Activated T-cell treated with anti-CD3 and anti-CD28 coated beads, Interleukin-2, amount 50 U/mL, for 4 hours (primary cell): ENCODE data around the gene HORMAD2. TPM values are rescaled to one million over a fixed set of nuclear protein-coding genes. Genes with fewer than 3 reads are reported as not detected.

Source experiments
- ATAC-seq, 2 donors: fragments of 200-7000 bp; cut with Tn5 transposase; one replicate each; pipeline ENCODE4 v1.10.0; 2021
- DNase-seq: peaks from one replicate; pipeline ENCODE4 v3.0.0-alpha.2; 2020
- H3K27me3 Mint-ChIP-seq: one replicate; pipeline ENCODE4 v1.8.0; 2021; ENCODE audit warnings: low read depth, mixed read lengths
- H3K36me3 Mint-ChIP-seq: one replicate; pipeline ENCODE4 v1.8.0; 2022; ENCODE audit warnings: mixed read lengths; ENCODE audit not compliant: insufficient read depth
- H3K4me1 Mint-ChIP-seq: one replicate; pipeline ENCODE4 v1.8.0; 2021; ENCODE audit warnings: low read depth, mixed read lengths
- H3K4me3 Mint-ChIP-seq: one replicate; pipeline ENCODE4 v1.8.0; 2021; ENCODE audit warnings: mild to moderate bottlenecking, moderate library complexity, mixed read lengths
- H3K9me3 Mint-ChIP-seq: one replicate; pipeline ENCODE4 v1.8.0; 2021; ENCODE audit warnings: mixed read lengths
- total RNA-seq, 3 donors: library from RNA; stranded (reverse); gene quantifications; one replicate each; pipeline ENCODE4 v1.2.1, GENCODE V29; 2021

HORMAD2 gene
- total RNA-seq, 3 donors from 2014 or later: not detected

DNA sequence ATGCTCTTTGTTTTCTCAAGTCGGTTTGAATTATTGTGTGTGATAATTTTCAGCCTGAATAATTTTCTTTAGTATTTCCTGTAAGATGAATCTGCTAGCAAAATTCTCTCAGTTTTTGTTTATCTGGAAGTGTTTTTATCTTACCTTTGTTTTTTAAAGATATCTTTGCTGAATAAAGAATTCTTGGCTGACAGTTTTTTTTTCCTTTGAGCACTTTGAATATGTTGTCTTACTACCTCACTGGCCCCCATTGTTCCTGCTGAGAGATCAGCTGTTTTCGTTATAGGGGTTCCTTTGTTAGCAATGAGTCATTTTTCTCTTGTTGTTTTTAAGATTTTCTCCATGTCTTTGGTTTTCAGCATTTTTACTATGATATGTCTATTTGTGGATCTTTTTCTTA lies 63.0 kb downstream of the HORMAD2 start:
- no peaks in the 10 kb centered on the region for H3K27me3 Mint-ChIP-seq
- no peaks in the 10 kb centered on the region for H3K4me1 Mint-ChIP-seq
- ATAC-seq (no peak), DNase-seq (no peak)
- peaks cover 16% of the 10 kb centered on the region for H3K9me3 Mint-ChIP-seq
- H3K36me3 Mint-ChIP-seq: no peaks in the 10 kb centered on the region
- H3K4me3 Mint-ChIP-seq: no peak overlapping the region

GRCh38 chr22:30144391-30144790 lies 64.1 kb downstream of the HORMAD2 start:
- Mint-ChIP-seq H3K4me1 (no peaks in the 10 kb centered on the region), H3K27me3 (no peaks in the 10 kb centered on the region), H3K36me3 (no peaks in the 10 kb centered on the region), H3K4me3 (no peak overlapping the region), H3K9me3 (peaks cover 17% of the 10 kb centered on the region)
- ATAC-seq: no peak
- no peak for DNase-seq

DNA sequence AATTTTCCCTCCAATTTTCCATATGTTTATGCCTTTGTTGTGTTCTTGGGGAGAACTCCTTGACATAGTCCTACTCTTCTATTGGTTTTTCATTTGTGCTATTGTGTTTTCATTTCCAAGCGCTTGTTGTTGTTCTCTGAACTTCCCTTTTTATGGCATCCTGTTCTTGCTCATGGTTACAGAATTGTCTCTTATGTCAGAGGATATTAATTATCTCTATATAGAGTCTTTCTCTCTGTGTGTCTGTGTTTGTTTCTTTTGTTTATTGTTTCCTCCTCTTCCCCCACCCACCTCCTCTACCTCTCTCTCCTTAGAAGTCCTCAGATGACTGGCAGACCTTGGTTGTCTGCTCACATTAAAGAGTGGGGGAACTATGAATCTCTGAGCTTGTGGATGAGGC lies 69.9 kb downstream of the HORMAD2 start:
- Mint-ChIP-seq H3K9me3 (peaks cover 8% of the 10 kb centered on the region), H3K4me3 (no peak overlapping the region), H3K36me3 (peaks cover 2% of the 10 kb centered on the region), H3K4me1 (peaks cover 2% of the 10 kb centered on the region), H3K27me3 (no peaks in the 10 kb centered on the region)
- no peak for ATAC-seq
- no peak for DNase-seq

- ATAC-seq (no peak), DNase-seq (no peak)
- Mint-ChIP-seq H3K36me3 (no peaks in the 10 kb centered on the region), H3K9me3 (no peaks in the 10 kb centered on the region), H3K4me3 (no peak overlapping the region), H3K27me3 (no peaks in the 10 kb centered on the region), H3K4me1 (peaks cover 34% of the 10 kb centered on the region)
These were observed 78.0 kb downstream of the HORMAD2 start for GRCh38 chr22:30158277-30158676.

GRCh38 chr22:30158744-30159500 lies 78.7 kb downstream of the HORMAD2 start:
- Mint-ChIP-seq H3K27me3 (no peaks in the 10 kb centered on the region), H3K4me3 (peak overlapping the region; percentile 53), H3K36me3 (no peaks in the 10 kb centered on the region), H3K9me3 (no peaks in the 10 kb centered on the region), H3K4me1 (peaks cover 34% of the 10 kb centered on the region)
- ATAC-seq: peak; percentile 40 to 49
- DNase-seq: no peak

DNA sequence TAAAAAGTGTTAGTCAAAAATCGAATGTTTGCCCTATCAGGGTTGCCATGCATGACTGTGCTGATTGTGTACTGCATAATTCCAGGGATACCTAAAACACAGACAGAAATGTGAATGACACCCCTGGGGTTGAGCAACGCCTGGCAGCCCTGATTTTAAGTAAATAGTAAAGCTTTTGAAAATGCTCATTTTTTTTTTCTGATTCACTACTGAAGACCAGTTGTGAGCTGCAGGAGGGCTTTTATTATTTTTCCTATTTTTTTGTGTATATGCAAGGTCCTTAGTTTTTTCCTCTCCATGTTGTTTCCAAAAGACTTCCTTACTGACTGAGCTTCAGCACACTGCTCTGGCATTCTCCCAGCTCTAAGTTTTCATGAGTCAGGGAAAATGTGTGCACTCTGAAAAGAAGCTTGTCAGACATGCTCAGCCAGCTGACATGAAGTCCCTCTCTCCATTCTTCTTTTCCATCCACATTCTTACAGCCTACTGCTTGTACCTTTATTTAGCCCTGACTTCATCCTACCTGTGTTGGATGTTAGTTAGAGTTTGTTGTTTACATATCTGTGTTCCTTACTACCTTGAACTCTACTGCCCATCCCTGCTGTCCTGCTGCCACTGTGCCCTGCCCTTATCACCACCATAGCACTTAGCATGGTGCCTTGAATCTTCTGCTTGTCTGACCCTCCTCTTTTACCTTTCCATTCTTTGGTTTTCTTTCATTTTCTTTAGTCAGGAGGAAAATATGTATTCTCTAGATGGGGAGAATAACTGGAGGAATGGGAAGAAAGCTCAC lies 79.5 kb downstream of the HORMAD2 start:
- ATAC-seq (no peak), DNase-seq (no peak)
- no peaks in the 10 kb centered on the region for H3K27me3 Mint-ChIP-seq
- H3K4me1 Mint-ChIP-seq: peaks cover 34% of the 10 kb centered on the region
- H3K36me3 Mint-ChIP-seq: no peaks in the 10 kb centered on the region
- no peaks in the 10 kb centered on the region for H3K9me3 Mint-ChIP-seq
- H3K4me3 Mint-ChIP-seq: no peak overlapping the region

- no peaks in the 10 kb centered on the region for H3K9me3 Mint-ChIP-seq
- ATAC-seq (peak in 1 of 2 donors; percentile 36), DNase-seq (no peak)
- H3K4me3 Mint-ChIP-seq: no peak overlapping the region
- H3K27me3 Mint-ChIP-seq: no peaks in the 10 kb centered on the region
- H3K4me1 Mint-ChIP-seq: peaks cover 31% of the 10 kb centered on the region
- no peaks in the 10 kb centered on the region for H3K36me3 Mint-ChIP-seq
These were observed 80.8 kb downstream of the HORMAD2 start for GRCh38 chr22:30161051-30161469.

DNA sequence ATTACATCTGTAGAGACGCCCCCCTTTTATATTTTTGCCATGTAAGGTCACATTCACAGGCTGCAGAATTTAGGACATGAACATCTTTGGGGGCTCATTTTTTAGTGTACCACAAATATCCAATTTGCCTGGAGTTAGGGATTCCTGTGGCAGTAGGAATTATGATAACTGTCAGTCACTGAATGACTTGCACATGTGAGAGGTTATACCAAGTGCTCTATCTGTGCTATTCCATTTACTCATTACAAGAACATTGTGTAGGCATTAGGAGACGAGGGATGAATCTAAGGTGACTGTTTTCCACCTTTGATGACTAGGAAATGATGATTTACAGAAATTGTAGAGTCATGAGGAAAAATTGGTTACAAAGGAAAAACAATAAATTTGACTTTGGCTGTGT lies 87.0 kb downstream of the HORMAD2 start:
- no peaks in the 10 kb centered on the region for H3K9me3 Mint-ChIP-seq
- DNase-seq (no peak), ATAC-seq (peak; percentile 85)
- no peaks in the 10 kb centered on the region for H3K4me1 Mint-ChIP-seq
- no peaks in the 10 kb centered on the region for H3K36me3 Mint-ChIP-seq
- no peaks in the 10 kb centered on the region for H3K27me3 Mint-ChIP-seq
- H3K4me3 Mint-ChIP-seq: peak overlapping the region; percentile 55

DNA sequence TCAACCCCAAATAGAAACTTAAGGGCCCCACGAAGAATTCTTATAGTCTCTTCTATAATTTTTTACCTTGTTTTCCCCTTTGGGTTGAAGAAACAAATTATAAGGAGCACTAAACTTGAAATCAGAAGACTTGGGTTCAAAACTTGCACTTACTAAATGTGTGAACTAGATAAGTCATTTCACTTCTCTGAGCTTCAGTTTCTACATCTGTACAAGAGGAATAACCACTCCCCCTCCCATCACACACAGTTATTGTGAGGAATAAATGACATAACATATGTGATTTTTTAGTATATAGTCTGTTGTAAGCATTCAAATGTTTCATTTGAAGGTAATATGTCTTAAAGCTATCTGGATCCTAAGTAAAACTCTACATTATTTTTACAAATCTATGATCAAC lies 87.5 kb downstream of the HORMAD2 start:
- H3K4me3 Mint-ChIP-seq: no peak overlapping the region

GRCh38 chr22:30169002-30169401 lies 88.7 kb downstream of the HORMAD2 start:
- ATAC-seq (peak in 1 of 2 donors; percentile 56), DNase-seq (no peak)
- Mint-ChIP-seq H3K27me3 (no peaks in the 10 kb centered on the region), H3K4me3 (no peak overlapping the region), H3K9me3 (no peaks in the 10 kb centered on the region), H3K4me1 (no peaks in the 10 kb centered on the region), H3K36me3 (no peaks in the 10 kb centered on the region)

More for the DNA sequence above, 87.5 kb downstream of the HORMAD2 start:
- H3K27me3 Mint-ChIP-seq: no peaks in the 10 kb centered on the region
- ATAC-seq (peak; percentile 61 to 72), DNase-seq (no peak)
- no peaks in the 10 kb centered on the region for H3K9me3 Mint-ChIP-seq
- no peaks in the 10 kb centered on the region for H3K36me3 Mint-ChIP-seq
- H3K4me1 Mint-ChIP-seq: no peaks in the 10 kb centered on the region

DNA sequence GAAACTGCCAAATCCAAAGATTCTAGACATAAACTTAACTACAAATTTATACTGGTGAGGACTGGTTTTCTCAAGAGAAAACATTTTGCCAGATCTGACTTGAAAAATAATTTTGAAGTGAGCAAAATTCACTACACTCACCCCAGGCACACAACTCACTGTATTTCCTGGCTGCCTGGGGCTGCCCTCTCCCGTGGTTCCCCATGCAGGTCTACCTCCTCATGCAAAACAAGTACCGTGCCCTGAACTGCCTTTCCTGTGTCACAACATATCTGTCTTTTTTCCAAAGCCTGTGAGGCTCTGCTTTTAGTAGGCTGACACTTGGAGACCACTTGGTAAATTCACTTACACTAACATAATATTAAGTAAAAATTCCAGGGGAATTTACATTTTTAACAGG lies 89.9 kb downstream of the HORMAD2 start:
- no peaks in the 10 kb centered on the region for H3K27me3 Mint-ChIP-seq
- H3K36me3 Mint-ChIP-seq: no peaks in the 10 kb centered on the region
- DNase-seq (no peak), ATAC-seq (no peak)
- no peak overlapping the region for H3K4me3 Mint-ChIP-seq
- no peaks in the 10 kb centered on the region for H3K9me3 Mint-ChIP-seq
- H3K4me1 Mint-ChIP-seq: peaks cover 2% of the 10 kb centered on the region

GRCh38 chr22:30171008-30171407 lies 90.7 kb downstream of the HORMAD2 start:
- Mint-ChIP-seq H3K4me3 (no peak overlapping the region), H3K4me1 (peaks cover 8% of the 10 kb centered on the region), H3K36me3 (no peaks in the 10 kb centered on the region), H3K9me3 (no peaks in the 10 kb centered on the region), H3K27me3 (no peaks in the 10 kb centered on the region)
- ATAC-seq: no peak
- no peak for DNase-seq

GRCh38 chr22:30175690-30176288 lies 95.5 kb downstream of the HORMAD2 start:
- H3K4me3 Mint-ChIP-seq: no peak overlapping the region

GRCh38 chr22:30176431-30176830 lies 96.2 kb downstream of the HORMAD2 start:
- no peak overlapping the region for H3K4me3 Mint-ChIP-seq
- H3K27me3 Mint-ChIP-seq: no peaks in the 10 kb centered on the region
- DNase-seq: no peak
- H3K36me3 Mint-ChIP-seq: no peaks in the 10 kb centered on the region
- no peak for ATAC-seq
- no peaks in the 10 kb centered on the region for H3K9me3 Mint-ChIP-seq
- peaks cover 38% of the 10 kb centered on the region for H3K4me1 Mint-ChIP-seq

More at GRCh38 chr22:30175690-30176288, 95.5 kb downstream of the HORMAD2 start:
- H3K4me1 Mint-ChIP-seq: peaks cover 34% of the 10 kb centered on the region
- H3K9me3 Mint-ChIP-seq: no peaks in the 10 kb centered on the region
- no peaks in the 10 kb centered on the region for H3K27me3 Mint-ChIP-seq
- ATAC-seq: no peak
- DNase-seq: no peak
- no peaks in the 10 kb centered on the region for H3K36me3 Mint-ChIP-seq
